HEK293 (cell line): ENCODE results near the gene ETNPPL.

Source experiments
- CTCF ChIA-PET: fragments of 350-600 bp; formaldehyde crosslinking; extraction: SDS; loops from one replicate; lab custom pipeline; 2021; ENCODE audit warnings: antibody characterized with exemption; lab: Yijun Ruan, JAX
- POLR2A ChIA-PET: fragments of 300-600 bp; formaldehyde crosslinking; extraction: SDS; loops from one replicate; lab custom pipeline; 2020; ENCODE audit warnings: antibody characterized with exemption, inconsistent platforms; lab: Yijun Ruan, JAX
- H3K27ac ChIP-seq: fragments of 200-500 bp; sonication (Bioruptor generic); 2 replicates; pipeline ENCODE4 v1.5.1; 2014; ENCODE audit warnings: low read depth, low read length, control low read depth, inconsistent platforms; ENCODE audit errors: extremely low read depth
- H3K36me3 ChIP-seq, 2 experiments: fragments of 200-500 bp in 1 of 2; sonication (Bioruptor generic) in 1 of 2; 1 replicate in 1 of 2; 2 replicates in 1 of 2; pipeline ENCODE4 v1.5.1; 2014 to 2017; ENCODE audit warnings: inconsistent platforms in 2 of 2, low read length in 2 of 2; ENCODE audit not compliant: control insufficient read depth in 2 of 2, insufficient read depth in 1 of 2
- H3K4me1 ChIP-seq: fragments of 200-500 bp; sonication (Bioruptor generic); 2 replicates; pipeline ENCODE4 v1.5.1; 2014; ENCODE audit warnings: mild to moderate bottlenecking, low read length, inconsistent platforms; ENCODE audit not compliant: control insufficient read depth, insufficient read depth
- H3K4me3 ChIP-seq: 2 replicates; pipeline ENCODE4 v1.5.1; 2011; ENCODE audit warnings: low read depth, mild to moderate bottlenecking, control low read depth, low read length, moderate library complexity
- H3K9me3 ChIP-seq: fragments of 200-500 bp; sonication (Bioruptor generic); 2 replicates; pipeline ENCODE4 v1.5.1; 2014; ENCODE audit warnings: low read depth, low read length, inconsistent platforms; ENCODE audit not compliant: control insufficient read depth, insufficient read depth
- BCL6B ChIP-seq: fragments of 450-650 bp; formaldehyde crosslinking; IDR thresholded peaks from 2 replicates; pipeline ENCODE4 v1.5.1; 2017; ENCODE audit warnings: missing biosample characterization, missing genetic modification characterization
- EGR2 ChIP-seq: fragments of 450-650 bp; formaldehyde crosslinking; IDR thresholded peaks from 2 replicates; pipeline ENCODE4 v1.5.1; 2016; ENCODE audit warnings: low read depth, missing biosample characterization, missing genetic modification characterization
- GLI2 ChIP-seq: fragments of 450-650 bp; formaldehyde crosslinking; IDR thresholded peaks from 2 replicates; pipeline ENCODE4; 2017; ENCODE audit warnings: missing biosample characterization, missing genetic modification characterization, low read depth, borderline replicate concordance
- GLIS2 ChIP-seq: fragments of 450-650 bp; formaldehyde crosslinking; IDR thresholded peaks from 2 replicates; pipeline ENCODE4 v1.5.1; 2016; ENCODE audit warnings: missing biosample characterization, missing genetic modification characterization
- HOXC10 ChIP-seq: sonication (generic); formaldehyde crosslinking; IDR thresholded peaks from 2 replicates; pipeline ENCODE4 v1.8.1; 2023; ENCODE audit warnings: mild to moderate bottlenecking, missing genetic modification reagents
- KLF9 ChIP-seq: fragments of 450-650 bp; formaldehyde crosslinking; IDR thresholded peaks from 2 replicates; pipeline ENCODE4 v1.5.1; 2016; ENCODE audit warnings: missing biosample characterization, missing genetic modification characterization, low read depth
- SCRT2 ChIP-seq: fragments of 450-650 bp; formaldehyde crosslinking; IDR thresholded peaks from 2 replicates; pipeline ENCODE4 v1.5.1; 2016; ENCODE audit warnings: missing biosample characterization, missing genetic modification characterization
- SETDB1 ChIP-seq: IDR thresholded peaks from one replicate; pipeline ENCODE4 v1.6.1; 2017; ENCODE audit warnings: mild to moderate bottlenecking, low read length, moderate library complexity, mixed read lengths; ENCODE audit not compliant: insufficient read length
- SP2 ChIP-seq: fragments of 450-650 bp; formaldehyde crosslinking; IDR thresholded peaks from 2 replicates; pipeline ENCODE4 v1.5.1; 2016; ENCODE audit warnings: missing biosample characterization, missing genetic modification characterization
- ZFP41 ChIP-seq: fragments of 450-650 bp; formaldehyde crosslinking; IDR thresholded peaks from 2 replicates; pipeline ENCODE4 v1.5.1; 2016; ENCODE audit warnings: missing biosample characterization, missing genetic modification characterization, borderline replicate concordance
- ZNF221 ChIP-seq: fragments of 450-650 bp; formaldehyde crosslinking; IDR thresholded peaks from 2 replicates; pipeline ENCODE4 v1.5.1; 2017; ENCODE audit warnings: missing biosample characterization, missing genetic modification characterization, borderline replicate concordance
- ZNF274 ChIP-seq, 2 experiments: fragments of 200-500 bp in 1 of 2; fragments of 450-650 bp in 1 of 2; sonication (Bioruptor generic) in 1 of 2; formaldehyde crosslinking in 1 of 2; IDR thresholded peaks; 2 replicates each; pipeline versions ENCODE4 v1.5.1 to v1.6.1; 2014 to 2016; ENCODE audit warnings: borderline replicate concordance in 1 of 2, inconsistent platforms in 1 of 2, low read length in 1 of 2, missing biosample characterization in 1 of 2, missing genetic modification characterization in 1 of 2
- ZNF514 ChIP-seq: fragments of 450-650 bp; formaldehyde crosslinking; IDR thresholded peaks from 2 replicates; pipeline ENCODE4 v1.5.1; 2016; ENCODE audit warnings: missing biosample characterization, missing genetic modification characterization
- ZNF623 ChIP-seq: fragments of 450-650 bp; formaldehyde crosslinking; IDR thresholded peaks from 2 replicates; pipeline ENCODE4 v1.5.1; 2016; ENCODE audit warnings: missing biosample characterization, missing genetic modification characterization
- ZNF707 ChIP-seq: fragments of 450-650 bp; formaldehyde crosslinking; IDR thresholded peaks from 2 replicates; pipeline ENCODE4 v1.5.1; 2016; ENCODE audit warnings: missing biosample characterization, missing genetic modification characterization
- ZNF843 ChIP-seq: fragments of 450-650 bp; formaldehyde crosslinking; IDR thresholded peaks from 2 replicates; pipeline ENCODE4 v1.5.1; 2016; ENCODE audit warnings: missing biosample characterization, missing genetic modification characterization
- TF ChIP-seq, protein P1 (sequence below): fragments of 450-650 bp; formaldehyde crosslinking; IDR thresholded peaks from 2 replicates; pipeline ENCODE4 v1.5.1; 2017; ENCODE audit warnings: missing biosample characterization, mild to moderate bottlenecking, missing genetic modification characterization, moderate library complexity
- TF ChIP-seq, protein P2 (sequence below): fragments of 450-650 bp; formaldehyde crosslinking; IDR thresholded peaks from 2 replicates; pipeline ENCODE4 v1.5.1; 2016; ENCODE audit warnings: missing biosample characterization, missing genetic modification characterization, low read depth

The ETNPPL gene

DNA sequence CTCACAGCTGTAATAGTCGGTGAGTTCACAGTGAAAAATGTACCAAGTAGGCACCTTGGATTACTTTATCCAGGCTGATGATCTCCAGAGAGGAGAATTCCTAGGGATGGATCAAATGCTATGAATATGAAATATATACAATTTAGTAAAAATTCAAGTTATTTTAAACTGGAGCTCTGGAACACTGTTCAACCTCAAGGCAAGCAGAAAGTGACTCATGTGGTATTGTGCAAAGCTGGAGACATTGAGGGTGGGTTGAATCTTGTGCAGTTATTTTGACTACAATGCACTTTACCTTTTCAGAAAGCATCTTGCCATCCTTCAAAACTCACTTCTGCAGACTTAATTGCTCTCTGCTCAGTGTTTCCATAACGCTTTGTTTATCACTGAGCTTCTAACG lies 69.0 kb downstream of the ETNPPL start (continued):
- no peak for TF ChIP-seq BCL6B
- TF ChIP-seq, protein P1, sequence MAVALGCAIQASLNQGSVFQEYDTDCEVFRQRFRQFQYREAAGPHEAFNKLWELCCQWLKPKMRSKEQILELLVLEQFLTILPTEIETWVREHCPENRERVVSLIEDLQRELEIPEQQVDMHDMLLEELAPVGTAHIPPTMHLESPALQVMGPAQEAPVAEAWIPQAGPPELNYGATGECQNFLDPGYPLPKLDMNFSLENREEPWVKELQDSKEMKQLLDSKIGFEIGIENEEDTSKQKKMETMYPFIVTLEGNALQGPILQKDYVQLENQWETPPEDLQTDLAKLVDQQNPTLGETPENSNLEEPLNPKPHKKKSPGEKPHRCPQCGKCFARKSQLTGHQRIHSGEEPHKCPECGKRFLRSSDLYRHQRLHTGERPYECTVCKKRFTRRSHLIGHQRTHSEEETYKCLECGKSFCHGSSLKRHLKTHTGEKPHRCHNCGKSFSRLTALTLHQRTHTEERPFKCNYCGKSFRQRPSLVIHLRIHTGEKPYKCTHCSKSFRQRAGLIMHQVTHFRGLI (tag by site-specific recombination): no peak
- TF ChIP-seq, protein P2, sequence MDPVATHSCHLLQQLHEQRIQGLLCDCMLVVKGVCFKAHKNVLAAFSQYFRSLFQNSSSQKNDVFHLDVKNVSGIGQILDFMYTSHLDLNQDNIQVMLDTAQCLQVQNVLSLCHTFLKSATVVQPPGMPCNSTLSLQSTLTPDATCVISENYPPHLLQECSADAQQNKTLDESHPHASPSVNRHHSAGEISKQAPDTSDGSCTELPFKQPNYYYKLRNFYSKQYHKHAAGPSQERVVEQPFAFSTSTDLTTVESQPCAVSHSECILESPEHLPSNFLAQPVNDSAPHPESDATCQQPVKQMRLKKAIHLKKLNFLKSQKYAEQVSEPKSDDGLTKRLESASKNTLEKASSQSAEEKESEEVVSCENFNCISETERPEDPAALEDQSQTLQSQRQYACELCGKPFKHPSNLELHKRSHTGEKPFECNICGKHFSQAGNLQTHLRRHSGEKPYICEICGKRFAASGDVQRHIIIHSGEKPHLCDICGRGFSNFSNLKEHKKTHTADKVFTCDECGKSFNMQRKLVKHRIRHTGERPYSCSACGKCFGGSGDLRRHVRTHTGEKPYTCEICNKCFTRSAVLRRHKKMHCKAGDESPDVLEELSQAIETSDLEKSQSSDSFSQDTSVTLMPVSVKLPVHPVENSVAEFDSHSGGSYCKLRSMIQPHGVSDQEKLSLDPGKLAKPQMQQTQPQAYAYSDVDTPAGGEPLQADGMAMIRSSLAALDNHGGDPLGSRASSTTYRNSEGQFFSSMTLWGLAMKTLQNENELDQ (tag by site-specific recombination): no peak

- ChIA-PET POLR2A (no interaction called here), CTCF (no interaction called here)
- Histone ChIP-seq H3K4me1 (no peaks in the 10 kb centered on the region), H3K27ac (no peak overlapping the region), H3K36me3 (no peaks in the 10 kb centered on the region), H3K4me3 (no peak overlapping the region), H3K9me3 (no peaks in the 10 kb centered on the region)
- TF ChIP-seq HOXC10 (CRISPR knock-in tag) (no peak), SP2 (tag by site-specific recombination) (no peak), GLI2 (no peak), KLF9 (tag by site-specific recombination) (no peak), ZNF514 (tag by site-specific recombination) (no peak), ZNF623 (no peak), ZNF843 (tag by site-specific recombination) (no peak), ZNF221 (tag by site-specific recombination) (no peak), ZNF707 (tag by site-specific recombination) (no peak), EGR2 (tag by site-specific recombination) (no peak), ZNF274 (IDR thresholded peaks at IDR 0.05; ENCODE audit: low read length) (no peak), ZNF274 (tag by site-specific recombination; IDR thresholded peaks at IDR 0.05; ENCODE audit: borderline replicate concordance) (no peak), ZFP41 (tag by site-specific recombination) (no peak), GLIS2 (tag by site-specific recombination) (no peak), SETDB1 (no peak), SCRT2 (no peak)
Observed at GRCh38 chr4:108693211-108693610, 69.6 kb downstream of the ETNPPL start.
